Activated T-helper 17 cell treated with anti-CD3 and anti-CD28 coated beads, Interleukin-2, amount 50 U/mL, for 72 hours (primary cell): Measurements from ENCODE around the gene HLCS. TPM values are rescaled to one million over a fixed set of nuclear protein-coding genes. Genes with fewer than 3 reads are reported as not detected.

Experiments
- ATAC-seq: fragments of 150-1000 bp; cut with Tn5 transposase; replicated peaks from 2 replicates; pipeline ENCODE4 v1.10.0; 2021; ENCODE audit warnings: mild to moderate bottlenecking, moderate library complexity
- H3K27ac Mint-ChIP-seq: one replicate; pipeline ENCODE4 v1.8.0; 2022; ENCODE audit warnings: mixed read lengths
- H3K27me3 Mint-ChIP-seq: one replicate; pipeline ENCODE4 v1.8.0; 2022; ENCODE audit warnings: mixed read lengths
- H3K36me3 Mint-ChIP-seq: one replicate; pipeline ENCODE4 v1.8.0; 2022; ENCODE audit warnings: low read depth, mild to moderate bottlenecking, mixed read lengths
- H3K4me1 Mint-ChIP-seq: one replicate; pipeline ENCODE4 v1.8.0; 2022; ENCODE audit warnings: mixed read lengths
- H3K4me3 Mint-ChIP-seq: one replicate; pipeline ENCODE4 v1.8.0; 2022; ENCODE audit warnings: mild to moderate bottlenecking, mixed read lengths
- H3K9me3 Mint-ChIP-seq: one replicate; pipeline ENCODE4 v1.8.0; 2022; ENCODE audit warnings: mixed read lengths
- total RNA-seq, 2 donors: library from RNA; stranded (reverse); gene quantifications; one replicate each; pipeline ENCODE4 v1.2.3, GENCODE V29; 2022

Gene HLCS
- total RNA-seq, 2 donors from 2014 or later = 14.5 to 17.8 TPM

GRCh38 chr21:36725793-36726386 is 240.6 kb downstream of the HLCS start:
- no peaks in the 10 kb centered on the region for H3K9me3 Mint-ChIP-seq
- H3K4me3 Mint-ChIP-seq = no peak overlapping the region
- H3K27ac Mint-ChIP-seq = no peak overlapping the region
- H3K4me1 Mint-ChIP-seq = no peaks in the 10 kb centered on the region
- no peak for ATAC-seq
- no peaks in the 10 kb centered on the region for H3K36me3 Mint-ChIP-seq
- peaks cover 3% of the 10 kb centered on the region for H3K27me3 Mint-ChIP-seq

GRCh38 chr21:36724660-36725059 is 241.8 kb downstream of the HLCS start:
- ATAC-seq = no peak
- H3K4me3 Mint-ChIP-seq = no peak overlapping the region
- H3K27me3 Mint-ChIP-seq = peaks cover 6% of the 10 kb centered on the region
- no peak overlapping the region for H3K27ac Mint-ChIP-seq
- no peaks in the 10 kb centered on the region for H3K4me1 Mint-ChIP-seq
- no peaks in the 10 kb centered on the region for H3K36me3 Mint-ChIP-seq
- no peaks in the 10 kb centered on the region for H3K9me3 Mint-ChIP-seq

GRCh38 chr21:36723371-36723881 is 243.0 kb downstream of the HLCS start:
- H3K4me1 Mint-ChIP-seq = no peaks in the 10 kb centered on the region
- no peak for ATAC-seq
- H3K27ac Mint-ChIP-seq = no peak overlapping the region
- peaks cover 12% of the 10 kb centered on the region for H3K27me3 Mint-ChIP-seq
- H3K4me3 Mint-ChIP-seq = no peak overlapping the region
- H3K36me3 Mint-ChIP-seq = no peaks in the 10 kb centered on the region
- no peaks in the 10 kb centered on the region for H3K9me3 Mint-ChIP-seq

- Mint-ChIP-seq H3K4me3 (no peak overlapping the region), H3K9me3 (no peaks in the 10 kb centered on the region), H3K27ac (no peak overlapping the region), H3K36me3 (no peaks in the 10 kb centered on the region), H3K4me1 (no peaks in the 10 kb centered on the region), H3K27me3 (peaks cover 13% of the 10 kb centered on the region)
- no peak for ATAC-seq
These were observed 243.8 kb downstream of the HLCS start for GRCh38 chr21:36722370-36723368.

GRCh38 chr21:36721817-36722216 is 244.7 kb downstream of the HLCS start:
- Mint-ChIP-seq H3K9me3 (no peaks in the 10 kb centered on the region), H3K36me3 (no peaks in the 10 kb centered on the region), H3K27ac (no peak overlapping the region), H3K4me1 (no peaks in the 10 kb centered on the region), H3K27me3 (peaks cover 13% of the 10 kb centered on the region), H3K4me3 (no peak overlapping the region)
- ATAC-seq = no peak

- H3K4me3 Mint-ChIP-seq = no peak overlapping the region
- ATAC-seq = no peak
- no peak overlapping the region for H3K27ac Mint-ChIP-seq
- H3K27me3 Mint-ChIP-seq = peaks cover 18% of the 10 kb centered on the region
- no peaks in the 10 kb centered on the region for H3K9me3 Mint-ChIP-seq
- H3K4me1 Mint-ChIP-seq = no peaks in the 10 kb centered on the region
- no peaks in the 10 kb centered on the region for H3K36me3 Mint-ChIP-seq
These were observed 246.9 kb downstream of the HLCS start for GRCh38 chr21:36719614-36720013.

GRCh38 chr21:36718951-36719501 is 247.4 kb downstream of the HLCS start:
- Mint-ChIP-seq H3K36me3 (no peaks in the 10 kb centered on the region), H3K4me1 (no peaks in the 10 kb centered on the region), H3K27ac (no peak overlapping the region), H3K4me3 (no peak overlapping the region), H3K9me3 (no peaks in the 10 kb centered on the region), H3K27me3 (peaks cover 24% of the 10 kb centered on the region)
- no peak for ATAC-seq

- H3K4me3 Mint-ChIP-seq = no peak overlapping the region
- H3K9me3 Mint-ChIP-seq = no peaks in the 10 kb centered on the region
- no peak for ATAC-seq
- peaks cover 34% of the 10 kb centered on the region for H3K27me3 Mint-ChIP-seq
- no peaks in the 10 kb centered on the region for H3K36me3 Mint-ChIP-seq
- H3K4me1 Mint-ChIP-seq = peaks cover under 1% of the 10 kb centered on the region
- H3K27ac Mint-ChIP-seq = no peak overlapping the region
These were observed 248.5 kb downstream of the HLCS start for GRCh38 chr21:36717976-36718375.

GRCh38 chr21:36716836-36717235 is 249.6 kb downstream of the HLCS start:
- Mint-ChIP-seq H3K4me1 (peaks cover 5% of the 10 kb centered on the region), H3K36me3 (no peaks in the 10 kb centered on the region), H3K27me3 (peaks cover 46% of the 10 kb centered on the region), H3K27ac (no peak overlapping the region), H3K4me3 (no peak overlapping the region), H3K9me3 (no peaks in the 10 kb centered on the region)
- ATAC-seq = no peak

- H3K4me1 Mint-ChIP-seq = peaks cover 5% of the 10 kb centered on the region
- no peak overlapping the region for H3K4me3 Mint-ChIP-seq
- ATAC-seq = no peak
- H3K27me3 Mint-ChIP-seq = peaks cover 47% of the 10 kb centered on the region
- no peaks in the 10 kb centered on the region for H3K9me3 Mint-ChIP-seq
- no peak overlapping the region for H3K27ac Mint-ChIP-seq
- H3K36me3 Mint-ChIP-seq = no peaks in the 10 kb centered on the region
These were observed 250.1 kb downstream of the HLCS start for GRCh38 chr21:36716387-36716786.

- H3K4me1 Mint-ChIP-seq = peaks cover 5% of the 10 kb centered on the region
These were observed 252.7 kb downstream of the HLCS start for GRCh38 chr21:36713746-36714145.

GRCh38 chr21:36710729-36711048 is 255.8 kb downstream of the HLCS start:
- H3K27ac Mint-ChIP-seq = no peak overlapping the region
- no peak overlapping the region for H3K4me3 Mint-ChIP-seq
- H3K4me1 Mint-ChIP-seq = peaks cover 20% of the 10 kb centered on the region
- H3K27me3 Mint-ChIP-seq = peaks cover 70% of the 10 kb centered on the region
- H3K36me3 Mint-ChIP-seq = peaks cover 9% of the 10 kb centered on the region
- no peaks in the 10 kb centered on the region for H3K9me3 Mint-ChIP-seq
- no peak for ATAC-seq

More at GRCh38 chr21:36713746-36714145, 252.7 kb downstream of the HLCS start:
- no peak for ATAC-seq
- Mint-ChIP-seq H3K9me3 (no peaks in the 10 kb centered on the region), H3K27ac (no peak overlapping the region), H3K27me3 (peaks cover 53% of the 10 kb centered on the region), H3K36me3 (peaks cover 4% of the 10 kb centered on the region), H3K4me3 (no peak overlapping the region)

GRCh38 chr21:36709868-36710728 is 256.4 kb downstream of the HLCS start:
- no peak overlapping the region for H3K4me3 Mint-ChIP-seq
- no peak overlapping the region for H3K27ac Mint-ChIP-seq
- peaks cover 76% of the 10 kb centered on the region for H3K27me3 Mint-ChIP-seq
- peaks cover 21% of the 10 kb centered on the region for H3K4me1 Mint-ChIP-seq
- peaks cover 9% of the 10 kb centered on the region for H3K36me3 Mint-ChIP-seq
- ATAC-seq = no peak
- H3K9me3 Mint-ChIP-seq = no peaks in the 10 kb centered on the region
